Stimulated activated CD8-positive, alpha-beta memory T cell treated with anti-CD3 and anti-CD28 coated beads, Interleukin-15, amount 100 ng/mL, for 4 hours (primary cell): ENCODE data around the gene KCNK4.

ENCODE experiments used
- DNase-seq, 2 donors: peaks; one replicate each; pipeline ENCODE4 v3.0.0-alpha.2; 2020; ENCODE audit warnings: low read depth in 2 of 2

Gene KCNK4

DNA sequence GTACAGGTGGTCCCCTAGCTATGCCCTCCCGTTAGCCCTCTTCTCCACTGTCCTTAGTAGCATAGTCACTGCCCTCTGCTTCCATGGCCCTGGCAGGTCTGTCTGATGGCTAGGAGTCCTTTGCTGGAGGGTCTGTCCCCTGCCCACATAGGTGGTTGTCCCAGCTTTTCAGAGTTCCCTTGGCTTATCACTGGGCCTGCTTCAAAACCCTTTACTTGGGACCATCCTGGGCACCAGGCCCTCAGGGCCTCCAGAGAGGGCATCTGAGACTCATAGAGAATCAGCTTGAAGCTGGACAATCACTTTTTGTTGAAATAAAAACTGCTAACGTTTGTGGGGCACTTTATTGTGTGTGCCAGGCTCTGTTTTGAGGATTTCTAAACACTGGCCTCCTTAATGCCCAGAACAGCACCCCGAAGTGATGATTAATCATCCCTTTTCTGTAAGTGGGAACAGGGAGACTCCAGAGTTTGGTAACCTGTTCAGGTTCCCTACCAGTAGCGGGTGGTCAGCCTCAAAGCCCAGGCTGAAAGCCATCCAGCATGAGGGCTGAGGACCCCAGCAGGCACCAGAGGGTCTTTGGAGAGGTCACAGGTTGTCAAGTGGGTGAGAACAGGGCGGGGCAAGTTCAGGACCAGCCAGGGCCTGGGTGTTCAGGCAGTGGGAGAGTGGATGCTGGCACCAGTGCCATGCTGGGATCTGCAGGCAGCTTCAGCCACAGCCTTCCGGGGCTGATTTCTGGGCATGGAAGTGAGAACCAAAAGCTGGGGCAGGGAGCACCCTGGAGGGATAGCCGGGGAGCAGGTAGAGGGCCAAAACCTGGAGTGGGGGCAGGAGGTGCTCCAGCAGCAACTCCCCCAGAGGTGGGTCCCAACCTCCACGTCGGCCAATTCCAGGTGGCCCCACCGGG lies 495 bp upstream of the KCNK4 start:
- DNase-seq, result no peak

DNA sequence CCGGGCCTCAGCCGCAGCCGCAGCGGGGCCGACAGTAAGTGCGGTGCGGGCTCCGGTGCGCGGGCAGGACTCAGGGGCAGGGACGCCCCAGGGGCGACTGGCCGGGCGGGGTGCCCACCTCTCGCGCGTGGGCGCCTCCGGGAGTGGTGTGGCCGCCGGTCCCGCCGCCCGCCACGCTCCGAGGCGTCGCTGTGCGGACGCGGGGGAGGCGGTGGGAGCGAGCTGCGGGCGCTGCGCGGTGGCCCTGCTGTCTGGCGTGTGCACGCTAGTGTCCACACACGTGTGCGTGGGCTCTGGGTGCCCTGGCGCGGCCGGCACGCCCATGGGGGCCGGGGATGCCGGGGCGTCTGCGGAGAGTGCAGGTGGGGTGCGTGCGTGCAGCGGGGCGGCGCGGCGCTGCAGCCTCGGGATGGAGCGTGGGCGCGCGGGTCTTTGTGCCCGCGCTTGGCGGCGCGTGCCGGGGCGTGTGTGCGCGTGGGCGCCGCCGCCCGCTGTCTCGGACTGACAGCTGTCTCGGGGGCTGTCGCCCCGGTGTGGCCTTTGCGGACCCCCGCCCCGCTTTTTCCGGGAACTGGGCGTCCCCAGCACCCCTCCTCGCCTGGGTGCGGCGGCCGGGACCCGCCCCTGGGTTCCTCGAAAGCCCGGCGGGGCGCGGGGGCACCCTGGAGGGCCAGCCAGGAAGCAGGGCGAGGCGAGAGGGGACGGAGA lies 804 bp downstream of the KCNK4 start:
- no peak for DNase-seq

DNA sequence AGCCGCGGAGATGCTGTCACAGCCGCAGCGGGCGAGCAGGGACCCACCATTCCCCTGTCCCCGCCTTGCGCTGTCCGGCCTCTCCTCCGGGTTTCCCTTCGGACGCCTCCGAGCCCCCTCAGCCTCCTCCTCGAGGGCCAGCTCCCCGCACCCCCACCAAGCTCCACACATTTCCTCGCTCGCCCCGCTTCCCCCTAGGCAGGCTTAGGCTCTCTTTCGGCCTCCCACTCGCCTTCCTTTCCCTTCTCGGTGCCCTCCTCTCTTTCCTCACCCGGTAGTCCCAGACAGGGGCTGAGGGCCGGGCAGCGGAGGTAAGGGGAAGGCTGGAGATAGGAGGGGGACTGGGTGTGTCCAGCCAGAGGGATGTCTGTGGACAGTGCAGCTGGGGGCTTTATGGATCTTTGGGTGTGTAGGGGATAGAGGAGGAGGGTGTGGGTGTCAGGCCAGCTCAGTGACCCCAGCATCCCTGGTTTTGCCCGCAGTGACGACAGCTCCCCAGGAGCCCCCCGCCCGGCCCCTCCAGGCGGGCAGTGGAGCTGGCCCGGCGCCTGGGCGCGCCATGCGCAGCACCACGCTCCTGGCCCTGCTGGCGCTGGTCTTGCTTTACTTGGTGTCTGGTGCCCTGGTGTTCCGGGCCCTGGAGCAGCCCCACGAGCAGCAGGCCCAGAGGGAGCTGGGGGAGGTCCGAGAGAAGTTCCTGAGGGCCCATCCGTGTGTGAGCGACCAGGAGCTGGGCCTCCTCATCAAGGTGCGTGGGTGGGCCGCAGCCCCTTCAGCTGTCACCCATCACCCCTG lies 1.6 kb downstream of the KCNK4 start:
- DNase-seq, result no peak

DNA sequence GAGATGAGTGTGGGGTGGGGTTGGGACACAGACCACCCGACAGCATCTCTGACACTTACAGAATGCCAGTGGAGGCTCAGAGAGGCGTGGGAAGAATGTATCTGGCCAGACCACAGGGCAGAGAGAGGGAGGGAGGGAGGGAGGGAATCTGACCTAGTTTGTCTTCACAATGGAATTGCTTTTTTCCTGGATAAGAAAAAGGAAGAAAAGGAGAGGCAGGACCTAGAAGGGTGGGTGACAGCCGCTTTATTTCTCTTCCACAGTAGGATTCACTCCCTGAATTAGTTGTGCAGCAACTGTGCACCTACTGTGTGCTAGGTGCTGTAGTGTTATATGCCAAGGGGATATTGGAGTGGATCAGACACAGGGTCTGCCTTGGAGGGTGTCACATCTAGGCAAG lies 3.7 kb downstream of the KCNK4 start:
- no peak for DNase-seq

DNA sequence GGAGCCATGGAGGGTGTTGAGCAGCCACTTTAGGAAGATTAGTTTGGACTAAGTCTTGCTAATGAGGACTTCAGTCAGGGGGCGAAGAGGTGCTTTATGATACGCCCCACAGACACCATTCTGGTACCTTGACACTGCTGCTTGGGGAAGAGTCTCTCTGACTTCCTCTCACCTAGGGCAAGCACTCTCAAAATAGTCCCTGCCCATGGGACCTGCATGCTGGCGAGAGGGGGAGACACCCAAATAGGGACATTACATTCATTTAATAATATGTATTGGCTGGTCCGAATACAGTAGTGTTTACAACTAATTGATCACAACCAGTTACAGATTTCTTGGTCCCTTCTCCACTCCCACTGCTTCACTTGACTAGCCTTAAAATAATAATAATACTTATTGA lies 4.7 kb downstream of the KCNK4 start:
- DNase-seq, result no peak

DNA sequence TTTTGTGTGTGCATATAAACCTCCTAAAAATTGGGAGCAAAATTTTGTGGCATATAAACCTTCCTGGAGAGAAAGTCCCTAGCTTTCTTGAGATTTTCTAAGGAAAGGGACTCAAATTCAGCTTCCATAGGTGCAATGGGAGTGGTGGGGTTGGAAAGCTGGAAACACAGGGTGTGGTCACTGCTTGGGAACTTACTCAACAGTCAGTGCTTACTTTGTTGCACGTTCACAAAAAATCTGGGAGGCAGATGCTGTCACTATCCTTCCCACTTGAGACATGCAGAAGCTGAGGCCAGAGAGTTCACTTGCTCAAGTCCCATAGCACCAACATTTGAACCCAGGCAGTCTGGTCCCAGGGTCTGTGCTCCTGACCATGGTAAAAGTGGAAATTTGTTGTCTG lies 5.1 kb downstream of the KCNK4 start:
- DNase-seq, result no peak

DNA sequence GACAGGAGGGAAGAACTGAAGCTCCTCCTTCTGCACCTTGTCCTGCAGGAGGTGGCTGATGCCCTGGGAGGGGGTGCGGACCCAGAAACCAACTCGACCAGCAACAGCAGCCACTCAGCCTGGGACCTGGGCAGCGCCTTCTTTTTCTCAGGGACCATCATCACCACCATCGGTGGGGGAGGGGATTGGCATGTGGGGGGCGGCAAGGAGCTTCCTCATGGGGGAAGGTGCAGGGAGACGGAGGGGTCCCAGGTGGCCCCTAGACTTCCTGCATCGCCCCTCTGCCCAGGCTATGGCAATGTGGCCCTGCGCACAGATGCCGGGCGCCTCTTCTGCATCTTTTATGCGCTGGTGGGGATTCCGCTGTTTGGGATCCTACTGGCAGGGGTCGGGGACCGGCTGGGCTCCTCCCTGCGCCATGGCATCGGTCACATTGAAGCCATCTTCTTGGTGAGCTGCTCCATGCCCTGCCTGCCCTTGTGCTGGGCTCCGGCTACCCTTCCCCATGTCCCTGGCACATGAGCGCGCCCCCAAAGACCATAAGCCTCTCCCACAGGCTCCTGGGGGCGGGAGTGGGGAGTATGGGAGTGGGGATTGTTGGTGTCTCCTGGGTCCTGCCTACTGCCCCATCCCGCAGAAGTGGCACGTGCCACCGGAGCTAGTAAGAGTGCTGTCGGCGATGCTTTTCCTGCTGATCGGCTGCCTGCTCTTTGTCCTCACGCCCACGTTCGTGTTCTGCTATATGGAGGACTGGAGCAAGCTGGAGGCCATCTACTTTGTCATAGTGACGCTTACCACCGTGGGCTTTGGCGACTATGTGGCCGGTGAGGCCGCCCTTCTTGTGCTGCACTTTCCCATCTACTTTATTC lies 6.0 kb downstream of the KCNK4 start:
- DNase-seq, result no peak

DNA sequence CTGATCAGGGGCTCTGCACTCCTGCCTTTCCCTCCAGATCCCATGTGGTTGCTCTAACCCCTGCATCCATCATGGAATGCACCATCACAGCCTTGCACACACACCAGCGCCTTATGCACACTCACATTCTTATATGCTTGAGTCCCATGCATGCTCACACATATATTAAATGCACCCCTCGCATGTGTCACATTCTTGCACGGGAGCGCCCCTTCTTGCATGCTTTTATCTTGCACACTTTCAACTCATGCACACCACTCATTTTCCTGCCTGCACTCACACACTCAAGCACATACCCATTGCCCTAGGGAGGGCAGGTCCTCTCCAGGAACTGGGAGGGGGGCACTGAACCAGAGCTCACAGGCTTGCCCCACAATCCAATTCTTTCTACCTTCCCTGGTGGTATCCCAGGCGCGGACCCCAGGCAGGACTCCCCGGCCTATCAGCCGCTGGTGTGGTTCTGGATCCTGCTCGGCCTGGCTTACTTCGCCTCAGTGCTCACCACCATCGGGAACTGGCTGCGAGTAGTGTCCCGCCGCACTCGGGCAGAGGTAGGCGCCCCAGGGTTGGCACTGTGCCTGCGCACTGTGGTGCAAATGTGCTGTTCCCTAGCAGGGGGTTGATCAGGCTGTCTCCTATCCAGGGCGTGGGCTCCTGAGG lies 6.7 kb downstream of the KCNK4 start:
- DNase-seq, result no peak

DNA sequence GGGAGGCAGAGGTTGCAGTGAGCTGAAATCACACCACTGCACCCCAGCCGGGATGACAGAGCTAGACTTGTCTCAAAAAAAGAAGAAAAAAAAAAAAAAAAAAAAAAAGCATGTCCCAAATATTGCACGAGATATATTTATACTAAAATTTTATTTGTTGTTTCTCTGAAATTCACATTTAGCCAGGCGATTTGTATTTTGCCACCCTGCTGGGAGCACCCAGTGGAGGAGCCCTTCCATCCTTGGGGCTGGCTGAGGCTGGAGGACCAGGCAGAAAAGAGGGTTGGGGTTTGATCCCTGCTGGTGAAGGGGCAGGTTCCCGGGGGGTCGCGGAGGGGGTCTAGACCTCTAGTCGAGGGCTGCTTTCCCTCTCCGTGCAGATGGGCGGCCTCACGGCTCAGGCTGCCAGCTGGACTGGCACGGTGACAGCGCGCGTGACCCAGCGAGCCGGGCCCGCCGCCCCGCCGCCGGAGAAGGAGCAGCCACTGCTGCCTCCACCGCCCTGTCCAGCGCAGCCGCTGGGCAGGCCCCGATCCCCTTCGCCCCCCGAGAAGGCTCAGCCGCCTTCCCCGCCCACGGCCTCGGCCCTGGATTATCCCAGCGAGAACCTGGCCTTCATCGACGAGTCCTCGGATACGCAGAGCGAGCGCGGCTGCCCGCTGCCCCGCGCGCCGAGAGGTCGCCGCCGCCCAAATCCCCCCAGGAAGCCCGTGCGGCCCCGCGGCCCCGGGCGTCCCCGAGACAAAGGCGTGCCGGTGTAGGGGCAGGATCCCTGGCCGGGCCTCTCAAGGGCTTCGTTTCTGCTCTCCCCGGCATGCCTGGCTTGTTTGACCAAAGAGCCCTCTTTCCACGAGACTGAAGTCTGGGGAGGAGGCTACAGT lies 8.1 kb downstream of the KCNK4 start:
- no peak for DNase-seq

DNA sequence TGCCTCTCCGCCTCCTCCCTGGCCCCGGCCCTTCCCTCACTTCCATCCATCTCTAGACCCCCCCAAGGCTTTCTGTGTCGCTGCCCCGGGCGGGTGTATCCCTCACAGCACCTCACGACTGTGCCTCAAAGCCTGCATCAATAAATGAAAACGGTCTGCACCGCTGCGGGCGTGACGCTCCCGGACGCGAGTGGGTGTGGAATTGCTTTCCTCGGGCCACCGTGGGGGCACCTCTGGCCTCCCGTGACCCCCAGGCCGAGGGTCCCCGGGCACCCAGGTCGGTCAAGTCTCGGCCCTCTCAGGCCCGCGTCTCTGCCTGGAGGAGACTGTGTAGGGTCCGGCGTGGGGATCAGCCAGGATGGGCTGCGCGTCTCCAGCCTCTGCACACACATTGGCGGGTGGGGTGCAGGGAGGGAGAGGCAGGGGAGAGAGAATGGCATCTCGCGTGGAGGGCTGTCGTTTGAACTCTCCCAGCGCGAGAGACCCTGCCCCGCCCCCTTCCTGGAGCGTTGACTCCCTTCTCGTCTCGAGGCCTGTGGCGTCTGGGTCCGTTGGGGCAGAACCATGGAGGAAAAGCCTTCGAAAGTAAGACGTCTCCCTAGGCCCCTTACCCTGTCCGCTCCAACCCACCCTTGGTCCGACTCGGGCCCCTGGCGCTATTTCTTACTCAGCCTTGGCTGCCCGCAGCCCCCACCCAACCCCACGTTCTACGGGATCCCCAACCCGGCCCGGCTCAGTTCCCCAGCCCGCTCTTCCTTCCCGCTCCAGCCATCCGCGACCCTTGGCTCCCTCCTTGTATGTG lies 8.9 kb downstream of the KCNK4 start, which contains the start of gene CATSPERZ:
CATSPERZ (plus strand) TSS at position 512 of the 802 bp plus-strand sequence; CDS start at position 565, 53 bp downstream.
- DNase-seq, result no peak

DNA sequence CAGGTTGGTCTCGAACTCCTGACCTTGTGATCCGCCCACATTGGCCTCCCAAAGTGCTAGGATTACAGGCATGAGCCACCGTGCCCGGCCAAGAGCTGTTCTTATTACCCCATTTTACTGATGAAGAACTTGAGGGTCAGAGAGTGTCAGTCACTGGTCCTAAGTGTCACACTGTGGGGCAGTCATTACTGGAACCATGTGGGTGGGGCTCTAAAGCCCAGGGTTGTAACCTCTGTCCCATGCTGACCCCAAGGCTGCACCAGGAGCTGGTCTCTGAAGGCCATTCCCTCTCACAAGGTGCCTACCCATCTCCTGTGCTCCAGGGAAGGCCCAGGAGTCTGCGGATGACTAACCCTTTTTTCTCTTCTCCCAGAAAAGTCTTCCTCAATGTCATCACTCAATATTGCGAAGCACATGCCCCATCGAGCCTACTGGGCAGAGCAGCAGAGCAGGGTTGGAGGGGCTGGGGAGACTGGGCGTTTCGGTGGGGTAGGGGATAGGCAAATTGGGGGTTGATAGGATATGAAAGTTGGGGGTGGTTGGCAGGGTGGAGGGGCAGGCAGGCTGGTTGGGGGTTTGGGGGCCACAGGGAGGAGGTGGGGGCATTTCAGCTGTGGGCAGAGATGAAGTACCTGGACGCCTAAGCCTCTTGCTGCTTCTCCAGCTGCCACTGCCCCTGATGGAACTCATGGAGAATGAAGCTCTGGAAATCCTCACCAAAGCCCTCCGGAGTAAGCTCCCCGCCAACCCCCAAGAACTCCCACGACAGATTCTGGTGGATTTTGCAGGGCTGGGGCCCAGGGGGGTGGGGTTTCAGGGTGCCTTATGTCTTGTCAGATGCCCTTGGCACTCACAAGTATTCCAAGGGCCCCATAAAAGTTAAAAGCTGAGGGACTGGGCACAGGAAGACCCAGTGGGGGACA lies 12.3 kb downstream of the KCNK4 start:
- no peak for DNase-seq

DNA sequence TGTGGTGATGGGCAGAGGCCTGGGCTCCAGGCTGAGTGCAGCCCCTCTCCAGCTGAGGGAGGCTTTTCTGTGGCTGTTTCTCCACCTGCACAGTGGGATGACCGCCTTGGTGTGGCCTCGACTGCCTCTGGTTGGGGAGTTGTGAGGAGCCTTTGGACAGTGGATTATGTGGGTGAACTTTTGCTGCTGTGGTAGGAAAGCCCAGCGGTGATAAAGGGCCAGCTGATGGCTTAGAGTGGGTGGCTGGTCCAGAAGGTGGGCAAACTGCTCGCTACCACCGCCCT lies 12.9 kb downstream of the KCNK4 start:
- no peak for DNase-seq

DNA sequence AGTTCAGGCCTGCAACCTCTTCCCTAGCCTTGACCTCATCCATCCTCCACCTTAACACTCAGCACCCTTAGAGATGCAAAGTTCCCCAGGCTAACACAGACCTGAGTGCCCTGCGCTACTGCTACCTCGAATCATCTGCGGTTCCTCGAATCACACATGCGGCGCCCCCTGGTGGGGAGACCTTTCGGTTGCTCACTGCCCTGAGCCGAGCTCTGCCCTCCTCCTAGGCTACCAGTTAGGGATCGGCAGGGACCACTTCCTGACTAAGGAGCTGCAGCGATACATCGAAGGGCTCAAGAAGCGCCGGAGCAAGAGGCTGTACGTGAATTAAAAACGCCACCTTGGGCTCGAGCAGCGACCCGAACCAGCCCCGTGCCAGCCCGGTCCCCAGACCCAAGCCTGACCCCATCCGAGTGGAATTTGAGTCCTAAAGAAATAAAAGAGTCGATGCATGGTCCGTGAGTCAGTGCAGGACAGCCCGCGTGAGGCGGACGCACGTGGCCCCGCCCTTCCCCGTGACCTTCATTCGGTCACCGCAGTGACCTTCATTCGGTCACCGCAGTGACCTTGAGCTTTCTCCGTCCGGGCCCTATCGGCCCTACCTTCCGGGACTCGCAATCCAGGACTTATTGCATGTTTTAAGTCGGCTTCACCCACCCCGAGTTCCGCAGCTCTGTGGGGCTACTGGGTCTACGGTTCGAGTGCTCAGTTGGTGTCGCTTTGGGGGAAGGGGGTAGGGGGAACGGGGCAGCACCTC lies 13.4 kb downstream of the KCNK4 start:
- peak; percentile 74 to 81 for DNase-seq

DNA sequence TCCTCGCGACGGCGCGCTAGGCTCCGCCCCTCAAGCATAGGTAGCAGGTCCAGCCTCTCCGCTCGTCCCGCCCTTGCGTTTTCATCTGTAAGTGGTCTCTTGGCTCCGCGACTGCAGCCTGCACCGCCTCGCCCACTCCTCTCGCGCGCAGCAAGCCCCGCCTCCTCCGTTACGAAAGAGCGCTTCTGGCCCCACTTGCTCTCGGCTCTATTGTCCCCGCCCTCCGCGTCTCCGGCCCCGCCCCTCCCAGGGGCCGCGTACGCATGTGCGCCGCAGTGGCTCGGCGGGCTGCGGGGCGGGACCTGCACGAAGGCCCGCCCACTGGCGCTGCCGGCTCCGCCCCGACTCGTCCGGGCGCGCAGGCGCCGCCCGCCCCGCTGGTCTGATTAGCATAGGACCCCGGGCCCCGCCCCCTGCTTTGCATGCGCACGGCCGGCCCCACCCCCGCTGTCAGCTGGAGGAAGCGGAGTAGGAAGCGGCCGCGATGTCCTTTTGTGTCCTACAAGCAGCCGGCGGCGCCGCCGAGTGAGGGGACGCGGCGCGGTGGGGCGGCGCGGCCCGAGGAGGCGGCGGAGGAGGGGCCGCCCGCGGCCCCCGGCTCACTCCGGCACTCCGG lies 14.1 kb downstream of the KCNK4 start, which contains the start of gene ESRRA:
ESRRA (plus strand) TSS at position 450 of the 616 bp plus-strand sequence. CDS start 1,656 bp downstream, outside the sequence.
- DNase-seq, result peak; percentile 98 to 99

DNA sequence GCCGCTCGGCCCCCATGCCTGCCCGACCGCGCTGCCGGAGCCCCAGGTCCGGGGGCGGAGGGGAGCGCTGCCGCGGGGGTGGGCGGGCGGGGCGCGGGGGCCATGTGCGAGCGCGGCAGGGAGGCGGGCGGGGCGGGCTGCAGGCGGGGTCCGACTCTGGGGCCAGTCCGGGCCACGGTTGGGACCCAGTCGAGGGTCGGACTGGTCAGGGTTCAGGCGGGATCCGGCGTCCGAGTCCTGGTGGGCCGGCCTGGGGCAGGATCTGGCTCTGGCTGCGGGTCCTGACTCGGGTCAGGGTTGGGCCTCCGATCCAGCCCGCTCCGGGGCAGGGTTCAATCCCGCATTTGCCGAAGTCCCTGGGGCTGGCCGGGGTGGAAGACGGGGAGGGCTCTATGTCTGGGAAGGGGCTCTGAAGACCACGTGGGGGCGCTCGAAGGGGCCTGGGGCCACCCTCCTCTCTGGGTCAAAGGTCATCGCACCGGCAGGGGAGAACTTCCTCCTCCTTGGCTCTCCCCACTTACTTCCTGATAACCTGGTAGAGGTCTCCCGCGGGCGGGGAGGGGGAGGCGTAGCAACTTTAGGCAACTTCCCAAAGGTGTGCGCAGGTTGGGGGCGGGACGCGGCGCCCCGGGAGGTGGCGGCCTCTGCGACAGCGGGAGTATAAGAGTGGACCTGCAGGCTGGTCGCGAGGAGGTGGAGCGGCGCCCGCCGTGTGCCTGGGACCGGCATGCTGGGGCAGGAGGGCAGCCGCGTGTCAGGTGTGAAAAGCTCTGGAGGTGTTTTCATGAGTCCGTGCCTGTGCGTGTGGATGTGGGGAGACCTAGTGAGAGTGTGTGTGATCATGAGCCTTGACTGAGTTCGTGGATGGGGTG lies 14.8 kb downstream of the KCNK4 start:
- peak; percentile 56 to 61 for DNase-seq

DNA sequence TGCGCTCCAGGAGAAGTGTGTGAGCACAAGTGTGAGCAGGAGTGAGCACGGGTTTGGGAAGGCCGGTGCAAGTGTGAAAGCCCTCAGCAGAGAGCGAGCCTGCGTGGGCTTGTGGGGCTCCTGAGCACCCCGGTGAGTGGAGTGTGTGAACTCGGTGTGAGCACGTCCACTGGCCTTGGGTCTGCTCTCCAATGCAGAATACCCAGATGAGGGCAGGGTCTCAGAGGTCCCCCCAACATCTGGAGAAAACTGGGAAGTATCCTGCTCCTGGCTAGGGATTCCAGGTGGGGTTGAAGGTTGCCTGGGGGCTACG lies 15.4 kb downstream of the KCNK4 start:
- no peak for DNase-seq
